Chondrocyte (in vitro differentiated cells): Measurements from ENCODE around the gene BAD. TPM values are rescaled to one million over a fixed set of nuclear protein-coding genes. Genes with fewer than 3 reads are reported as not detected.
"Not testable (repeated sequence)": the region's sequence is repeated elsewhere in the genome, so short reads cannot be mapped to it uniquely, and the experiment has no call there.

Experiments used
- DNase-seq: peaks from one replicate; pipeline ENCODE4 v3.0.0; 2021; ENCODE audit warnings: mixed read lengths, low spot score
- H3K27ac Mint-ChIP-seq: one replicate; pipeline ENCODE4 v1.8.0; 2021; ENCODE audit warnings: mild to moderate bottlenecking, moderate library complexity, mixed read lengths; ENCODE audit not compliant: unreplicated experiment
- H3K27me3 Mint-ChIP-seq: 2 replicates; pipeline ENCODE4 v1.8.0; 2021; ENCODE audit warnings: low read depth, mixed read lengths
- H3K36me3 Mint-ChIP-seq: 2 replicates; pipeline ENCODE4 v1.8.0; 2021; ENCODE audit warnings: low read depth, mixed read lengths
- H3K4me1 Mint-ChIP-seq: 2 replicates; pipeline ENCODE4 v1.8.0; 2021; ENCODE audit warnings: low read depth, mild to moderate bottlenecking, mixed read lengths
- H3K4me3 Mint-ChIP-seq: one replicate; pipeline ENCODE4 v1.8.0; 2021; ENCODE audit warnings: mild to moderate bottlenecking, moderate library complexity, mixed read lengths; ENCODE audit not compliant: unreplicated experiment
- H3K9me3 Mint-ChIP-seq: 2 replicates; pipeline ENCODE4 v1.8.0; 2021; ENCODE audit warnings: low read depth, mixed read lengths
- CTCF ChIP-seq: fragments of 200-600 bp; sonication (generic); IDR thresholded peaks from 2 replicates; pipeline ENCODE4 v1.5.0; 2021; ENCODE audit warnings: antibody characterized with exemption, mild to moderate bottlenecking, moderate library complexity
- total RNA-seq: library from RNA; stranded (reverse); gene quantifications from 3 replicates; pipeline ENCODE4 v1.2.1, GENCODE V29; 2021

The BAD gene
- total RNA-seq, 1 donor from 2014 or later = 56.8 TPM

GRCh38 chr11:64313491-64314145, 29.2 kb upstream of the BAD start:
- DNase-seq = no peak
- Mint-ChIP-seq H3K27ac (peak overlapping the region; percentile 39), H3K27me3 (no peaks in the 10 kb centered on the region), H3K4me1 (peaks cover 10% of the 10 kb centered on the region), H3K9me3 (no peaks in the 10 kb centered on the region), H3K4me3 (no peak overlapping the region), H3K36me3 (no peaks in the 10 kb centered on the region)
- no peak for TF ChIP-seq CTCF

GRCh38 chr11:64312947-64313346, 28.5 kb upstream of the BAD start:
- Mint-ChIP-seq H3K4me1 (peaks cover 10% of the 10 kb centered on the region), H3K36me3 (no peaks in the 10 kb centered on the region), H3K27ac (peak overlapping the region; percentile 39), H3K27me3 (no peaks in the 10 kb centered on the region), H3K4me3 (no peak overlapping the region), H3K9me3 (no peaks in the 10 kb centered on the region)
- DNase-seq = no peak
- no peak for TF ChIP-seq CTCF

GRCh38 chr11:64307795-64308194, 23.3 kb upstream of the BAD start:
- not testable (repeated sequence) for H3K9me3 Mint-ChIP-seq, H3K36me3 Mint-ChIP-seq, H3K4me3 Mint-ChIP-seq, H3K27me3 Mint-ChIP-seq, DNase-seq
- H3K27ac Mint-ChIP-seq = peak overlapping the region; percentile 15
- peaks cover 17% of the 10 kb centered on the region for H3K4me1 Mint-ChIP-seq

- H3K27me3 Mint-ChIP-seq = no peaks in the 10 kb centered on the region
- peaks cover 17% of the 10 kb centered on the region for H3K4me1 Mint-ChIP-seq
- no peaks in the 10 kb centered on the region for H3K9me3 Mint-ChIP-seq
- no peak for TF ChIP-seq CTCF
- peak overlapping the region; percentile 91 for H3K4me3 Mint-ChIP-seq
- H3K27ac Mint-ChIP-seq = peak overlapping the region; percentile 15
- peak; percentile 77 for DNase-seq
- peaks cover 1% of the 10 kb centered on the region for H3K36me3 Mint-ChIP-seq
Measured at GRCh38 chr11:64306876-64307622, 22.6 kb upstream of the BAD start.

- TF ChIP-seq CTCF = no peak
- H3K36me3 Mint-ChIP-seq = peaks cover 1% of the 10 kb centered on the region
- H3K4me1 Mint-ChIP-seq = peaks cover 17% of the 10 kb centered on the region
- DNase-seq = no peak
- H3K9me3 Mint-ChIP-seq = no peaks in the 10 kb centered on the region
- no peaks in the 10 kb centered on the region for H3K27me3 Mint-ChIP-seq
- peak overlapping the region; percentile 91 for H3K4me3 Mint-ChIP-seq
- H3K27ac Mint-ChIP-seq = peak overlapping the region; percentile 60
Measured at GRCh38 chr11:64306563-64306875, 22.1 kb upstream of the BAD start.
